Measurements from ENCODE around the gene MS4A7. TPM values are rescaled to one million over a fixed set of nuclear protein-coding genes. Genes with fewer than 3 reads are reported as not detected.

The MS4A7 gene
- total RNA-seq, 1 donor from 2014 or later, result not detected

- TF ChIP-seq CTCF (conservative IDR thresholded peaks at IDR 0.05; ENCODE audit: low read depth, low read length), result no peak
- no peak for DNase-seq (ENCODE audit: low read depth)
- H3K4me3 ChIP-seq (ENCODE audit: low read depth, low read length), result no peak within 1 kb of the TSS
Observed at GRCh38 chr11:60396382-60396781, 18.1 kb downstream of the MS4A7 start, which contains the start of gene MS4A14. Gene MS4A14 (plus strand): TSS chr11:60396459. CDS start chr11:60396579, 120 bp downstream.

- no peak for DNase-seq (ENCODE audit: low read depth)
- no peak overlapping the region for H3K4me3 ChIP-seq (ENCODE audit: low read depth, low read length)
- TF ChIP-seq CTCF (conservative IDR thresholded peaks at IDR 0.05; ENCODE audit: low read depth, low read length), result no peak
Observed at GRCh38 chr11:60396799-60397198, 18.5 kb downstream of the MS4A7 start.

- TF ChIP-seq CTCF (conservative IDR thresholded peaks at IDR 0.05; ENCODE audit: low read depth, low read length), result no peak
- no peak for DNase-seq (ENCODE audit: low read depth)
- H3K4me3 ChIP-seq (ENCODE audit: low read depth, low read length), result no peak overlapping the region
Observed at GRCh38 chr11:60420015-60420414, 41.7 kb downstream of the MS4A7 start.

GRCh38 chr11:60422609-60423008 is 44.3 kb downstream of the MS4A7 start:
- TF ChIP-seq CTCF (conservative IDR thresholded peaks at IDR 0.05; ENCODE audit: low read depth, low read length), result no peak
- no peak overlapping the region for H3K4me3 ChIP-seq (ENCODE audit: low read depth, low read length)
- DNase-seq (ENCODE audit: low read depth), result no peak

- DNase-seq (ENCODE audit: low read depth), result no peak
- no peak overlapping the region for H3K4me3 ChIP-seq (ENCODE audit: low read depth, low read length)
- no peak for TF ChIP-seq CTCF (conservative IDR thresholded peaks at IDR 0.05; ENCODE audit: low read depth, low read length)
Observed at GRCh38 chr11:60428517-60428916, 50.2 kb downstream of the MS4A7 start.

- TF ChIP-seq CTCF (conservative IDR thresholded peaks at IDR 0.05; ENCODE audit: low read depth, low read length), result no peak
- no peak for DNase-seq (ENCODE audit: low read depth)
Observed at GRCh38 chr11:60429272-60429671, 50.9 kb downstream of the MS4A7 start, which contains the start of gene MS4A5. Gene MS4A5 (plus strand): TSS chr11:60429572. CDS start chr11:60429675, 103 bp downstream.

GRCh38 chr11:60431251-60431650 is 52.9 kb downstream of the MS4A7 start:
- no peak for TF ChIP-seq CTCF (conservative IDR thresholded peaks at IDR 0.05; ENCODE audit: low read depth, low read length)
- no peak for DNase-seq (ENCODE audit: low read depth)
- no peak overlapping the region for H3K4me3 ChIP-seq (ENCODE audit: low read depth, low read length)

More at GRCh38 chr11:60429272-60429671, 50.9 kb downstream of the MS4A7 start, which contains the start of gene MS4A5:
- no peak within 1 kb of the TSS for H3K4me3 ChIP-seq (ENCODE audit: low read depth, low read length)
